ENCODE measurements around the gene SPAG6.
A peak's percentile ranks its signal among the peaks of the same experiment; 100 is the strongest.

SPAG6 gene

DNA sequence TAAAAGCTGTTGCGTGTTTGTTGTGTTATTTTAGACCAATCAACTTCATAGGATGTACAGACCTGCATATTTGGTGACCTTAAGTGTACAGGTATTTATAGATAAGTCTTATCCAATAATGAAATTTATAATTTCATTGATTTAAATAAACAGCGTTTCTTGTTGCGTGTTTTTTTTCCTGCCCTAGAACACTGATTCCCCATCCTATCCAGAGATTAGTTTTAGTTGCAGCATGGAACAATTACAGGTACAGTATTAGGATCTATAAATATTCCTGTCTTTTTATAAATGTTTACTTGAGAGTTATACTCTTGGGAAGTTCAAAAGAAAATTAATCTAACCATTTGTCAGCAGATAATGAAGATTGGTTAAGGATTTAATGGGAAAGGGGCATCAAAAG lies 26.5 kb upstream of the SPAG6 start:
- Histone ChIP-seq H3K27me3 (ENCODE audit: insufficient read depth, low read length, poor library complexity) (peaks cover 46% of the 10 kb centered on the region), H3K9me3 (ENCODE audit: insufficient read depth, low read length, severe bottlenecking) (peaks cover 3% of the 10 kb centered on the region), H3K79me2 (ENCODE audit: insufficient read depth, low read length) (peaks cover 43% of the 10 kb centered on the region), H2AFZ (ENCODE audit: low read depth, low read length) (no peak overlapping the region), H3K36me3 (ENCODE audit: insufficient read depth, low read length) (no peaks in the 10 kb centered on the region), H3K27ac (ENCODE audit: low read length) (no peak overlapping the region), H3K4me3 (ENCODE audit: low read depth in 1 of 2, low read length in 2 of 2) (no peak overlapping the region), H3K4me1 (ENCODE audit: insufficient read depth, low read length) (peaks cover 62% of the 10 kb centered on the region), H4K20me1 (ENCODE audit: insufficient read depth, low read length) (peaks cover 14% of the 10 kb centered on the region), H3K4me2 (ENCODE audit: insufficient read depth, low read length) (no peak overlapping the region; the same call in 1 of the 2 replicates), H3K9ac (ENCODE audit: low read depth, low read length) (no peak overlapping the region)
- DNase-seq (no peak), ATAC-seq (ENCODE audit: insufficient read depth, low read depth) (no peak)
- TF ChIP-seq, protein P1, sequence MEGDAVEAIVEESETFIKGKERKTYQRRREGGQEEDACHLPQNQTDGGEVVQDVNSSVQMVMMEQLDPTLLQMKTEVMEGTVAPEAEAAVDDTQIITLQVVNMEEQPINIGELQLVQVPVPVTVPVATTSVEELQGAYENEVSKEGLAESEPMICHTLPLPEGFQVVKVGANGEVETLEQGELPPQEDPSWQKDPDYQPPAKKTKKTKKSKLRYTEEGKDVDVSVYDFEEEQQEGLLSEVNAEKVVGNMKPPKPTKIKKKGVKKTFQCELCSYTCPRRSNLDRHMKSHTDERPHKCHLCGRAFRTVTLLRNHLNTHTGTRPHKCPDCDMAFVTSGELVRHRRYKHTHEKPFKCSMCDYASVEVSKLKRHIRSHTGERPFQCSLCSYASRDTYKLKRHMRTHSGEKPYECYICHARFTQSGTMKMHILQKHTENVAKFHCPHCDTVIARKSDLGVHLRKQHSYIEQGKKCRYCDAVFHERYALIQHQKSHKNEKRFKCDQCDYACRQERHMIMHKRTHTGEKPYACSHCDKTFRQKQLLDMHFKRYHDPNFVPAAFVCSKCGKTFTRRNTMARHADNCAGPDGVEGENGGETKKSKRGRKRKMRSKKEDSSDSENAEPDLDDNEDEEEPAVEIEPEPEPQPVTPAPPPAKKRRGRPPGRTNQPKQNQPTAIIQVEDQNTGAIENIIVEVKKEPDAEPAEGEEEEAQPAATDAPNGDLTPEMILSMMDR (IDR thresholded peaks at IDR 0.05; ENCODE audit: borderline replicate concordance, extremely low read depth, low read length, poor library complexity, severe bottlenecking), result no peak
- TF ChIP-seq EZH2 (IDR thresholded peaks at IDR 0.05; ENCODE audit: borderline replicate concordance, low read depth, low read length, severe bottlenecking), result no peak

DNA sequence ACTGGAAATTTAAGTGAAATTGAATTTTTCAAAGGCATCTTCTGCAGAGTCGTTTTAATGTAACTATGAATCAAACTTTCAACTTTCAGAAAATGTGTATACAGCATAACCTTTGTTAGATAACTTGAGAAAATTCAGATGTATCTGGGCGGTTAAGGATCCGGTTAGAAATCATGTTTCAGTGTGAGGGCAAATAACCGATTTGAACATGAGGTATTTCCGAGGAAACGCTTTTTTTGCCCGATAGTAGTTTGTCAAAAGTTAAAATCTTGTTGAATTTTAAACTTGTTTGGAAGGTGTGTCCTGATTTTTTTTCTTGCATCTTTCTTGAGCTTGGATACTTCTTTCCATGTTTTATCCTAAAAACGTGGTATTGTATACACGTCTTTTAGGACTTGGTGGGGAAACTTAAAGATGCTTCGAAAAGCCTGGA lies 25.7 kb upstream of the SPAG6 start:
- no peak overlapping the region for H3K27ac ChIP-seq (ENCODE audit: low read length)
- H3K4me1 ChIP-seq (ENCODE audit: insufficient read depth, low read length), result peaks cover 70% of the 10 kb centered on the region
- H4K20me1 ChIP-seq (ENCODE audit: insufficient read depth, low read length), result peaks cover 22% of the 10 kb centered on the region
- H3K4me3 ChIP-seq (ENCODE audit: low read depth in 1 of 2, low read length in 2 of 2), result peak overlapping the region in 1 of 2 experiments; percentile 49; a peak in 1 of 4 replicates
- H3K79me2 ChIP-seq (ENCODE audit: insufficient read depth, low read length), result peaks cover 51% of the 10 kb centered on the region
- H2AFZ ChIP-seq (ENCODE audit: low read depth, low read length), result no peak overlapping the region
- H3K9me3 ChIP-seq (ENCODE audit: insufficient read depth, low read length, severe bottlenecking), result peaks cover 3% of the 10 kb centered on the region
- no peaks in the 10 kb centered on the region for H3K36me3 ChIP-seq (ENCODE audit: insufficient read depth, low read length)
- peak overlapping the region; percentile 57 for H3K4me2 ChIP-seq (ENCODE audit: insufficient read depth, low read length)
- H3K27me3 ChIP-seq (ENCODE audit: insufficient read depth, low read length, poor library complexity), result peaks cover 43% of the 10 kb centered on the region
- no peak for DNase-seq
- H3K9ac ChIP-seq (ENCODE audit: low read depth, low read length), result no peak overlapping the region
- TF ChIP-seq, protein P1 (IDR thresholded peaks at IDR 0.05; ENCODE audit: borderline replicate concordance, extremely low read depth, low read length, poor library complexity, severe bottlenecking), result no peak
- TF ChIP-seq EZH2 (IDR thresholded peaks at IDR 0.05; ENCODE audit: borderline replicate concordance, low read depth, low read length, severe bottlenecking), result no peak
- no peak for ATAC-seq (ENCODE audit: insufficient read depth, low read depth)

DNA sequence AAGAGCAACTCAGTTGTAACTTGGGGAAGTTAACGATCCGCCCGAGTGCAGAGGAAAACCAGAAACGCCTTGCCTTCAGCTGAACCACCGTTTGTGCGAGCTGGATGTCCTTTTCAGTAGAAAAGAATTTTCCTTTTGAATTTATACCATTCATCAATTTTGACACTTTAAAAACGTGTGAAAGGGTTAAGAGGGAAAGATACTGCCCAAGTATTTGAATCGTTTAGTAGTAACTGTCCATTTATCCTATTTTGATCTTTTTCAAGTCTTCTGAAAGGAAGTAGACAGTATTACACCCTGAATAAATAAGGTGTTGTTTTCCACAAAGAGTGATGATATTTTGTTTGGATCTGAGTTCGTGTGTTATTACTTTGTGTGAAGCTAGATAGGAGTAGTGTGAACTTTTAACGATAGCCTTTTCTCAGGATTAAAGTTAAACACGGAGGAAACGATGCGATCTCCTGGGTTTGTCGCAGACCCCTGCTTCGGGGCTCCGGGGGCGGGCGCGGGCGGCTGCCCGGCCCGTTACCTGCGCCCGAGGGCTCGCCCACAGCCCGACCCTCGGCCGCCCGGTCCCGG lies 25.2 kb upstream of the SPAG6 start:
- TF ChIP-seq, protein P1 (IDR thresholded peaks at IDR 0.05; ENCODE audit: borderline replicate concordance, extremely low read depth, low read length, poor library complexity, severe bottlenecking), result no peak
- TF ChIP-seq EZH2 (IDR thresholded peaks at IDR 0.05; ENCODE audit: borderline replicate concordance, low read depth, low read length, severe bottlenecking), result peak; percentile 47
- H3K27ac ChIP-seq (ENCODE audit: low read length), result no peak overlapping the region; the same call in 1 of the 2 replicates
- H3K36me3 ChIP-seq (ENCODE audit: insufficient read depth, low read length), result no peaks in the 10 kb centered on the region
- peak overlapping the region in 1 of 2 experiments; percentile 49; a peak in 2 of 4 replicates for H3K4me3 ChIP-seq (ENCODE audit: low read depth in 1 of 2, low read length in 2 of 2)
- peak overlapping the region; percentile 1; the same call in 1 of the 2 replicates for H2AFZ ChIP-seq (ENCODE audit: low read depth, low read length)
- H3K4me2 ChIP-seq (ENCODE audit: insufficient read depth, low read length), result peak overlapping the region; percentile 57
- no peak for ATAC-seq (ENCODE audit: insufficient read depth, low read depth)
- peak overlapping the region; percentile 48 for H3K9ac ChIP-seq (ENCODE audit: low read depth, low read length)
- no peak for DNase-seq
- H4K20me1 ChIP-seq (ENCODE audit: insufficient read depth, low read length), result peaks cover 27% of the 10 kb centered on the region
- H3K27me3 ChIP-seq (ENCODE audit: insufficient read depth, low read length, poor library complexity), result peaks cover 38% of the 10 kb centered on the region
- peaks cover 3% of the 10 kb centered on the region for H3K9me3 ChIP-seq (ENCODE audit: insufficient read depth, low read length, severe bottlenecking)
- H3K4me1 ChIP-seq (ENCODE audit: insufficient read depth, low read length), result peaks cover 75% of the 10 kb centered on the region
- H3K79me2 ChIP-seq (ENCODE audit: insufficient read depth, low read length), result peaks cover 56% of the 10 kb centered on the region
